RWPE1 (cell line): ENCODE data around the gene RNU5B-1.

Source experiments
- CTCF ChIA-PET: fragments of 350-600 bp; sonication (Branson Sonifier 250); formaldehyde crosslinking; extraction: SDS; loops from one replicate; lab custom pipeline; 2021; lab: Yijun Ruan, JAX
- POLR2A ChIA-PET: fragments of 400-600 bp; formaldehyde crosslinking; extraction: SDS; loops from one replicate; lab custom pipeline; 2020; ENCODE audit warnings: antibody characterized with exemption; ENCODE audit not compliant: low non-redundant PET; lab: Yijun Ruan, JAX
- DNase-seq: peaks from one replicate; pipeline ENCODE4 v3.0.0; 2012; ENCODE audit warnings: low spot score
- H3K27ac ChIP-seq: fragments of 450-650 bp; 2 replicates; pipeline ENCODE4 v1.5.1; 2017
- TF ChIP-seq, protein P1 (sequence below): fragments of 450-650 bp; conservative IDR thresholded peaks from 2 replicates; pipeline ENCODE4 v1.5.1; 2017; ENCODE audit warnings: low read depth, mild to moderate bottlenecking

Gene RNU5B-1

DNA sequence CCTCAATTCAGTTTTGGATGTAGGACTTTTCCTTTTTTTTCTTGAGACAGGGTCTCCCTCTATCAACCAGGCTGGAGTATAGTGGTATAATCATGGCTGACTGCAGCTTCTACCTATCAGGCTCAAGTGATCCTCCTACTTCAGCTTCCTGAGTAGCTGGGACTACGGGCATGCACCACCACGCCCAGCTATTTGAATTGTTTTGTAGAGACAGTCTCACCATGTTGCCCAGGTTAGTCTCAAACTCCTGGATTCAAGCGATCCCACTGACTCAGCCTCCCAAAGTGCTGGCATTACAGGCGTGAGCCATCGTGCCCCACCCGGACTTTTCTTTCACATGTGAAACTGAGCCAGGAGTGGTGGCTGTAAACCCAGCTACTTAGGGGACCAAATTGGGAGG is 3.5 kb downstream of the RNU5B-1 start:
- POLR2A ChIA-PET: no interaction called here
- peak overlapping the region; percentile 1; the same call in 1 of the 2 replicates for H3K27ac ChIP-seq
- TF ChIP-seq, protein P1, sequence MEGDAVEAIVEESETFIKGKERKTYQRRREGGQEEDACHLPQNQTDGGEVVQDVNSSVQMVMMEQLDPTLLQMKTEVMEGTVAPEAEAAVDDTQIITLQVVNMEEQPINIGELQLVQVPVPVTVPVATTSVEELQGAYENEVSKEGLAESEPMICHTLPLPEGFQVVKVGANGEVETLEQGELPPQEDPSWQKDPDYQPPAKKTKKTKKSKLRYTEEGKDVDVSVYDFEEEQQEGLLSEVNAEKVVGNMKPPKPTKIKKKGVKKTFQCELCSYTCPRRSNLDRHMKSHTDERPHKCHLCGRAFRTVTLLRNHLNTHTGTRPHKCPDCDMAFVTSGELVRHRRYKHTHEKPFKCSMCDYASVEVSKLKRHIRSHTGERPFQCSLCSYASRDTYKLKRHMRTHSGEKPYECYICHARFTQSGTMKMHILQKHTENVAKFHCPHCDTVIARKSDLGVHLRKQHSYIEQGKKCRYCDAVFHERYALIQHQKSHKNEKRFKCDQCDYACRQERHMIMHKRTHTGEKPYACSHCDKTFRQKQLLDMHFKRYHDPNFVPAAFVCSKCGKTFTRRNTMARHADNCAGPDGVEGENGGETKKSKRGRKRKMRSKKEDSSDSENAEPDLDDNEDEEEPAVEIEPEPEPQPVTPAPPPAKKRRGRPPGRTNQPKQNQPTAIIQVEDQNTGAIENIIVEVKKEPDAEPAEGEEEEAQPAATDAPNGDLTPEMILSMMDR: no peak
- no peak for DNase-seq
- CTCF ChIA-PET: interaction anchor here (1.2 kb wide), 1 partner anchor 37 kb away, joined by 3 read pairs; no protein-coding TSS in a partner anchor

DNA sequence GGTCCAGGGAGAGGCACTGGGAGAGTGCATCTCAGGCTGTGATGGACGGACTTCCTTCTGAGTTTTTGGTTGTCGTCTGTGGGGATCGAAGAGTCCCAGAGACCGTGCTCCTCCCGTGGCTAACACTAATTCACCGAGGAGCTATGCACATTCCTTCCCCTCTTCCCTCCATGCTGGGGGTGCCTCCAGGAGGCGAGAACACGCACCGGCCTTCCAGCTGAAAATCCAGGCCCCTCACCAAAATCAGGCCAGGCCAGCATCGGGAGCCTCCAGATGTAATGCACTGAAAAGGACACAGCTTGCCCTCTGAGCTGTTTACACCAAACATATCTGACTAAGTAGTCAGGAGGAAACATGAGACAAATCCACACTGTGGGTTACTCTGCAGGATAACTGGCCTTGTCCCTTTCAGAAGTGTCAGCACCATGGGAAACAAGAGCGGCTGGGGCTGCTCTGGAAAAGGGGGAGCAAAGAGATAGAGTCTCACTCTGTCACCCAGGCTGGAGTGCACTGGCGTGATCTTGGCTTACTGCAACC is 5.5 kb downstream of the RNU5B-1 start:
- no peak for DNase-seq
- ChIA-PET POLR2A (interaction anchor here (0.5 kb wide), 2 partner anchors 37 to 125 kb away, joined by 4 read pairs; partner anchors contain the start of gene CLPX), CTCF (interaction anchor here (1.2 to 1.5 kb wide), 2 partner anchors 75 to 276 kb away, joined by 4 read pairs; no protein-coding TSS in a partner anchor)
- TF ChIP-seq, protein P1: no peak
- no peak overlapping the region for H3K27ac ChIP-seq

DNA sequence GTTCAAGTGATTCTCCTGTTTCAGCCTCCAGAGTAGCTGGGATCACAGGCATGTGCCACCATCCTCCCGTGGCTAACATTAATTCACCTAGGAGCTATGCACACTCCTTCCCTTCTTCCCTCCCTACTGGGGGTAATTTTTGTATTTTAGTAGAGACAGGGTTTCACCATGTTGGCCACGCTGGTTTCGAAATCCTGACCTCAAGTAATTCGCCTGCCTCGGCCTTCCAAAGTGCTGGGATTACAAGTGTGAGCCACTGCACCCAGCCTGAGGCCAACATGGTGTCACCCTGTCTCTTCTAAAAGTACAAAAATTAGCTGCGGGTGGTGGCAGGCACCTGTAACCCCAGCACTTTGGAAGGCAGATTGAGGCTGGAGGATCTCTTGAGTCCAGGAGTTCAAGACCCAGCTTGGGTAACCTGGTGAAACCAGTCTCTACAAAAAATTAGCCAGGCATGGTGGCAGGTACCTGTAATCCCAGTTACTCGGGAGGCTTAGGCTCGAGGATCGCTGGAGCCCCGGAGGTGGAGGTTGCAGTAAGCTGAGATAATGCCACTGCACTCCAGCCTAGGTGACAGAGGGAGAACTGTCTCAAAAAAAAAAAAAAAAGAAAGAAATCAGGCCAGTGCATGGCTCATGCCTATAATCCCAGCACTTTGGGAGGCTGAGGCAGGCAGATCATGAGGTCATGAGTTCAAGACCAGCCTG is 6.1 kb downstream of the RNU5B-1 start:
- POLR2A ChIA-PET: interaction anchor here (0.5 kb wide), 2 partner anchors 37 to 125 kb away, joined by 4 read pairs; partner anchors contain the start of gene CLPX
- H3K27ac ChIP-seq: no peak overlapping the region
- CTCF ChIA-PET: interaction anchor here (1.2 to 1.5 kb wide), 2 partner anchors 75 to 277 kb away, joined by 4 read pairs; no protein-coding TSS in a partner anchor
- TF ChIP-seq, protein P1: no peak
- no peak for DNase-seq

DNA sequence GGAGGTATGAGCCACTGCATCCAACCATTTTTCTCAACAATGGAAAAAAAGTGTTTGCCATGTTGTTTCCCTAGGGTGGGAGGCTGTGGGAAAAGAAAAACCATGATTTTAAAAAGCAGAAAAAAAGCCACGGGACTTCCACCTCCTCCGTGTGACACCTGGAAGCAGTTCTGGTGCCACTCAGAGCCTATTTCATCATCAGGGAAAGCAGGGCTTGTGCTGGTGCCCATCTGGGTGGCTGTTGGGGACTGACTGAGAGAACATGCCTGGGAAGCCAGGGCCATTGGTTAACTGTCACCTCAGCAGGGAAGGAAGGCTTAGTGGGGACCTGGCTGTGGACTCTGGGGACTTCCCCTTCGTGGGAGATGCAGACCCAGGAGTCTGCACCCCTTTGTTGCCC is 7.3 kb downstream of the RNU5B-1 start:
- no peak overlapping the region for H3K27ac ChIP-seq

DNA sequence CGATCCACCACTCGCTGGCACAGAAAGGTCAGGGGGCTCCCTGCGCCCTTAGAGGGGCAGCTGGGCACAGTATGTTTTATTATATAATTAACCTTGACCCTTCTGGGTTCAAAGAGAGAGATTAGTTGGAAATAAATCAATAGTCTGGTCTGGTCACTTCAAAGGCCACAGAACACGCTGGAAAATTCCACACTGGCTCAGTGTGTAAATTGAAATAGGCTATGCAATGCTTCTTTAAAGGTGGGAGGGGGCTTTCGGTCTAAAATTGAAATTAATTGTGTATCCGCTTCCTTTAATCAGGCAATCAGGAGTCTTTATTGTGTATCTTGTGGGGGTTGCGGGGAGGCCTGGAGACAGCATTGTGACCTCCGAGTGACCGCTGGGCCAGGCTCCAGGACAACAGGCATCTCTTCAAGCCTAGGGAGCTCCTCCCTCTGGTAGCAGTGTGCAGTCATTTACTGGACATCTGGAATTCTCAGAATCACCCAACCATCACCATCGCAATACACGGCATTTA is 8.0 kb downstream of the RNU5B-1 start:
- no peak for DNase-seq
- H3K27ac ChIP-seq: no peak overlapping the region
- POLR2A ChIA-PET: interaction anchor here (0.6 to 1.1 kb wide), 2 partner anchors 8 to 178 kb away, joined by 3 to 4 read pairs; partner anchors contain the start of gene RNU5B-1
- TF ChIP-seq, protein P1: no peak
- CTCF ChIA-PET: interaction anchor here (1.5 kb wide), 1 partner anchor 73 kb away, joined by 4 read pairs; no protein-coding TSS in a partner anchor

More for the DNA sequence above, 7.3 kb downstream of the RNU5B-1 start:
- DNase-seq: no peak
- ChIA-PET CTCF (no interaction called here), POLR2A (no interaction called here)
- TF ChIP-seq, protein P1: no peak

DNA sequence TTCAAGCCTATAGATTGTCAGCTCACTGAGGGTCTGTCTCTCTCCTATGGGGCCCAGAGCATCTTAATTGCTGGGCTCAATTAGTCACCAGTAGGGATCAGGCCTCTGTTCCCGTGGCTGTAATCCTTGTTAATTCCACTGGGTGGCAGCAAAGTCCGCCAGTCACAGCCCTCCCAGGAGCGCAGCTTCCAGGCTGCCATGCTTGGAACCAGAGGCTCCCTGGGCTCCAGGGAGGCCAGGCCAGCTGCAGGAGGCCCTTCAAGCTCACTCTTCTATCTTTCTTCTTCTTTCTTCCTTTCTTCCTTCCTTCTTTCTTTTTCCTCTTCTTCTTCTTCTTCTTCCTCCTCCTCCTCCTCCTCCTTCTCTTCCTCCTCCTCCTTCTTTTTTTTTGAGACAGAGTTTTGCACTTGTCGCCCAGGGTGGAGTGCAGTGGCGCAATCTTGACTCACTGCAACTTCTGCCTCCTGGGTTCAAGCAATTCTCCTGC is 14.4 kb downstream of the RNU5B-1 start:
- CTCF ChIA-PET: interaction anchor here (0.5 to 1.9 kb wide), 19 partner anchors 12 to 1020 kb away, joined by 3 to 25 read pairs (median 4); no protein-coding TSS in a partner anchor
- POLR2A ChIA-PET: no interaction called here
- TF ChIP-seq, protein P1: peak; percentile 96
- H3K27ac ChIP-seq: no peak overlapping the region
- DNase-seq: peak; percentile 90
